B cell (primary cell): ENCODE results near the gene ATG13. TPM values are rescaled to one million over a fixed set of nuclear protein-coding genes. Genes with fewer than 3 reads are reported as not detected.

Experiments used
- ATAC-seq: fragments of 200-7000 bp; cut with Tn5 transposase; one replicate; pipeline ENCODE4 v1.10.0; 2021; ENCODE audit warnings: low read depth, mild to moderate bottlenecking, moderate number of reproducible peaks, moderate library complexity
- CTCF ChIA-PET: fragments of 350-600 bp; sonication (Branson Sonifier 250); formaldehyde crosslinking; loops from one replicate; lab custom pipeline; 2021; ENCODE audit warnings: antibody characterized with exemption, inconsistent platforms; lab: Charles Lee
- POLR2A ChIA-PET: fragments of 350-600 bp; sonication (Branson Sonifier 250); formaldehyde crosslinking; loops from one replicate; lab custom pipeline; 2021; ENCODE audit warnings: antibody characterized with exemption; lab: Charles Lee
- DNase-seq: peaks from one replicate; pipeline ENCODE4 v3.0.0; 2013
- H2AFZ ChIP-seq: 2 replicates; pipeline ENCODE4 v1.6.1; 2012; ENCODE audit warnings: mild to moderate bottlenecking, low read depth, low read length; ENCODE audit not compliant: insufficient read depth, poor library complexity, severe bottlenecking
- H3K27ac ChIP-seq, 2 donors: 1 replicate in 1 of 2; 2 replicates in 1 of 2; pipeline ENCODE4 v1.5.1; 2012 to 2013; ENCODE audit warnings: low read length in 2 of 2, mild to moderate bottlenecking in 2 of 2, moderate library complexity in 1 of 2
- H3K27me3 ChIP-seq, 4 experiments: fragments of 200-600 bp in 1 of 4; sonication (generic) in 1 of 4; replicated peaks in 1 of 4; 1 replicate in 2 of 4; 2 replicates in 2 of 4; pipeline versions ENCODE4 v1.6.1 to v1.7.0; 2013 to 2016; ENCODE audit warnings: low read length in 3 of 4, mild to moderate bottlenecking in 2 of 4, mixed read lengths in 1 of 4, moderate library complexity in 1 of 4; ENCODE audit not compliant: insufficient read depth in 4 of 4, control insufficient read depth in 3 of 4; ENCODE audit errors: control extremely low read depth in 1 of 4
- H3K36me3 ChIP-seq, 2 experiments: replicated peaks in 1 of 2; 1 replicate in 1 of 2; 2 replicates in 1 of 2; pipeline versions ENCODE4 v1.6.1 to v1.7.1; 2013; ENCODE audit warnings: low read length in 1 of 2; ENCODE audit not compliant: insufficient read depth in 2 of 2, control insufficient read depth in 1 of 2; ENCODE audit errors: control extremely low read depth in 1 of 2, extremely low read depth in 1 of 2
- H3K4me1 ChIP-seq, 2 donors: fragments of 200-600 bp in 1 of 2; sonication (generic) in 1 of 2; 1 replicate in 1 of 2; 2 replicates in 1 of 2; pipeline versions ENCODE4 v1.5.1 to v1.6.1; 2013 to 2017; ENCODE audit warnings: low read length in 2 of 2; ENCODE audit not compliant: control insufficient read depth in 2 of 2, insufficient read depth in 2 of 2
- H3K4me2 ChIP-seq: replicated peaks from 2 replicates; pipeline ENCODE3; 2012; ENCODE audit warnings: mild to moderate bottlenecking, low read depth, low read length; ENCODE audit not compliant: poor library complexity, severe bottlenecking
- H3K4me3 ChIP-seq, 5 experiments: fragments of 200-600 bp in 1 of 5; sonication (generic) in 1 of 5; 1 replicate in 3 of 5; 2 replicates in 2 of 5; pipeline versions ENCODE4 v1.5.1 to v1.7.0; 2011 to 2016; ENCODE audit warnings: low read length in 4 of 5, mild to moderate bottlenecking in 4 of 5, low read depth in 2 of 5, control low read depth in 1 of 5, moderate library complexity in 1 of 5; ENCODE audit not compliant: insufficient read depth in 1 of 5; ENCODE audit errors: control extremely low read depth in 1 of 5, extremely low read depth in 1 of 5
- H3K79me2 ChIP-seq: fragments of 200-600 bp; sonication (generic); one replicate; pipeline ENCODE4 v1.6.0; 2016; ENCODE audit warnings: low read length; ENCODE audit not compliant: control insufficient read depth, insufficient read depth
- H3K9ac ChIP-seq: fragments of 200-600 bp; sonication (generic); 2 replicates; pipeline ENCODE4 v1.6.1; 2017; ENCODE audit warnings: mild to moderate bottlenecking, low read length, moderate library complexity
- H3K9me3 ChIP-seq, 3 donors: one replicate each; pipeline versions ENCODE4 v1.6.1 to v1.7.1; 2013; ENCODE audit warnings: low read length in 2 of 3; ENCODE audit not compliant: control insufficient read depth in 2 of 3, insufficient read depth in 1 of 3; ENCODE audit errors: control extremely low read depth in 1 of 3
- H4K20me1 ChIP-seq: 2 replicates; pipeline ENCODE4 v1.6.0; 2012; ENCODE audit warnings: mild to moderate bottlenecking, low read length; ENCODE audit not compliant: insufficient read depth, control insufficient read depth, poor library complexity, severe bottlenecking
- H3K27ac Mint-ChIP-seq: one replicate; pipeline ENCODE4 v1.8.0; 2021; ENCODE audit warnings: mixed read lengths
- H3K27me3 Mint-ChIP-seq: one replicate; pipeline ENCODE4 v1.8.0; 2021; ENCODE audit warnings: mixed read lengths
- H3K4me1 Mint-ChIP-seq: one replicate; pipeline ENCODE4 v1.8.0; 2021; ENCODE audit warnings: mixed read lengths
- H3K4me3 Mint-ChIP-seq: one replicate; pipeline ENCODE4 v1.8.0; 2021; ENCODE audit warnings: mixed read lengths
- H3K9me3 Mint-ChIP-seq: one replicate; pipeline ENCODE4 v1.8.0; 2022; ENCODE audit warnings: mixed read lengths; ENCODE audit not compliant: insufficient read depth
- CTCF ChIP-seq: fragments of 200-600 bp; IDR thresholded peaks from one replicate; pipeline ENCODE4 v1.8.0; 2022; ENCODE audit warnings: antibody characterized with exemption, mild to moderate bottlenecking
- EZH2 ChIP-seq: IDR thresholded peaks from 2 replicates; pipeline ENCODE4 v1.6.1; 2012; ENCODE audit warnings: borderline replicate concordance, low read depth, mild to moderate bottlenecking, moderate library complexity, low read length; ENCODE audit not compliant: insufficient read depth, poor library complexity, severe bottlenecking
- WGBS: methylation state at CpG from one replicate; pipeline ENCODE4 v1.1.5; 2013; ENCODE audit warnings: missing lambda C conversion rate; ENCODE audit not compliant: insufficient coverage; 5-methylcytosine and 5-hydroxymethylcytosine counted together
- intact Hi-C: fragments of 100-400 bp; cut with micrococcal nuclease; formaldehyde crosslinking; loops from one replicate; pipeline ENCODE4 v1.10.0; 2022
- polyA plus RNA-seq: library from polyadenylated mRNA; depleted of rRNA; stranded (reverse); fragments of >200 nt; gene quantifications from 2 replicates; pipeline ENCODE4 v1.2.3, GENCODE V29; 2012
- total RNA-seq, 2 donors: library from RNA; stranded (reverse); fragments of 120-200 nt in 1 of 2; gene quantifications; 1 replicate in 1 of 2; 2 replicates in 1 of 2; pipeline versions ENCODE4 v1.2.3 to v1.2.4, GENCODE V29; 2013 to 2022

ATG13 gene
- total and polyA plus RNA-seq, 2 donors (not counting 1 experiment from before 2014, with no cell fraction given), result 48.5 to 88.8 TPM

- Histone ChIP-seq H3K36me3 (peaks cover 1 to 2% of the 10 kb centered on the region in 2 experiments), H3K4me3 (no peak overlapping the region), H3K27ac (no peak overlapping the region), H3K79me2 (peaks cover 43% of the 10 kb centered on the region), H3K27me3 (no peaks in the 10 kb centered on the region), H2AFZ (no peak overlapping the region), H3K4me2 (no peak overlapping the region), H4K20me1 (peaks cover 16% of the 10 kb centered on the region), H3K4me1 (peaks cover 17 to 22% of the 10 kb centered on the region in 2 donors), H3K9ac (no peak overlapping the region), H3K9me3 (no peaks in the 10 kb centered on the region)
- Mint-ChIP-seq H3K4me1 (peaks cover 26% of the 10 kb centered on the region), H3K9me3 (no peaks in the 10 kb centered on the region), H3K27me3 (no peaks in the 10 kb centered on the region), H3K4me3 (peak overlapping the region; percentile 10), H3K27ac (no peak overlapping the region)
- 99% methylated on average over 7 of the region's 7 CpGs for WGBS
- DNase-seq, result no peak
- no peak for ATAC-seq
- intact Hi-C loops, result loop anchor here (5.0 kb wide), 2 partner anchors 493 to 698 kb away; partner anchors contain the start of genes PEX16 and PHF21A
- TF ChIP-seq EZH2 (no peak), CTCF (no peak)
- ChIA-PET CTCF (interaction anchor here (0.7 kb wide), 1 partner anchor 88 kb away, joined by 3 read pairs; no protein-coding TSS in a partner anchor), POLR2A (no interaction called here)
These were observed 1.6 kb upstream of the ATG13 start for GRCh38 chr11:46615756-46616155.

DNA sequence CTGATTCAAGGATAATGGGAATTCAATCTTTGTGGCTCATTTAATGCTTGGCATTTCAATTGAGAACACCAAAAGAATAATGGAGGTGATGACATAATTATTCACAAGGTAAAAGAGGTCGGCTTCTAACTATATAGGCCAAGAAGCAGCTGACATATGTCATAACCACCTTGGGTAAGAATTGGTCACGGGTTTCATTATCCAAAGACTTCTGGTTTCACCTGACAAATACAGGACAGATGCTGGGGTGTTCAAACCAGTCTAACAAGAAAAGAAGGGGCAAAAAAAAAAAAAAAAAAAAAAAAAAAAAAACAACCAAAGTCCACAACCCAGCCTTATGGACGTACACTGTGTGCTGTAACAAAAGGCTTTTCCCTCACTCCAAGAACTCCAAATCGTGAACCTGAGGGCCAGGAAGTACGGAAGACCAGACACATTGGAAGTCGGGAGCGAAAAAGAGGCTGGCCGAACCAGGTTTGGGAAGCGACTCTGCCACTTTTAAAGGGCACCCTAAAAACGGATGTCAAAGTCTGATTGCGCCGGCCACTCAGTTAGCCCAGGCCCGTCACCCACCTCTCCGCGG lies 711 bp upstream of the ATG13 start:
- Histone ChIP-seq H3K36me3 (peaks cover 1 to 7% of the 10 kb centered on the region in 2 experiments), H3K4me2 (peak overlapping the region; percentile 88), H3K9ac (peak overlapping the region; percentile 100), H3K27ac (peak overlapping the region; percentile 99 to 100), H3K4me3 (peak overlapping the region; percentile 84 to 100 (median 100)), H4K20me1 (peaks cover 24% of the 10 kb centered on the region), H3K79me2 (peaks cover 50% of the 10 kb centered on the region), H3K4me1 (peaks cover 17 to 22% of the 10 kb centered on the region in 2 donors), H2AFZ (peak overlapping the region; percentile 79), H3K27me3 (no peaks in the 10 kb centered on the region), H3K9me3 (no peaks in the 10 kb centered on the region)
- no peak for TF ChIP-seq CTCF
- TF ChIP-seq EZH2, result no peak
- CTCF ChIA-PET, result interaction anchor here (1.1 to 1.3 kb wide), 2 partner anchors 84 to 87 kb away, joined by 3 to 4 read pairs; partner anchors contain the start of genes ARHGAP1 and ZNF408
- peaks cover 30% of the 10 kb centered on the region for H3K4me1 Mint-ChIP-seq
- POLR2A ChIA-PET, result interaction anchor here (0.6 to 1.5 kb wide), 3 partner anchors 22 to 266 kb away, joined by 4 to 10 read pairs (median 6); partner anchors contain the start of genes AMBRA1, ARHGAP1 and ZNF408
- no peaks in the 10 kb centered on the region for H3K27me3 Mint-ChIP-seq
- peak overlapping the region; percentile 99 for H3K4me3 Mint-ChIP-seq
- 2% methylated on average over 14 of the region's 15 CpGs for WGBS
- no peaks in the 10 kb centered on the region for H3K9me3 Mint-ChIP-seq
- ATAC-seq (peak; percentile 1), DNase-seq (no peak)
- H3K27ac Mint-ChIP-seq, result peak overlapping the region; percentile 100
- intact Hi-C loops, result loop anchor here (1.0 to 5.0 kb wide), 6 partner anchors 22 to 699 kb away; partner anchors contain the start of genes AMBRA1, ARHGAP1, DGKZ and PEX16
